ENCODE data around the gene ST14.
"Not testable (repeated sequence)": the region's sequence is repeated elsewhere in the genome, so short reads cannot be mapped to it uniquely, and the experiment has no call there.

Gene ST14

DNA sequence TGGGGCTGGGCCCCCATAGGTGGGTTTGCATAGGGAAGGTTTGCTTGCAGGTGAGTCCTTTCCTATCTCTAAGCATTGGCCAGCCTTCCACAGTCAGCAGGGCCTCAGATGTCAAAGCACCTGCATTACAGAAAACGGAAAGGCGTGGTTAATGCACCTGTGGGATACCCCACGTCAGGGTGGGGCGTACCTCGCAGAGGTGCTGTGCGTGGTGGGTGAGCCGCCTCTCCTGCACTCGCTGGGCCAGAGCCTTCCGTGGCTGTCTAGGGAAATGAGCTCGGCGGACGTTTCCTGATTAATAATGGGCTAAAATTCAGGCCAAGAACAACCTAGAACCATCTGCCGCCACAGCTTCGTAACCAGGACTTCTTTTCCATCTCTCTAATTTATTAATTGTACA, 32.3 kb downstream of the ST14 start:
- no peak for DNase-seq (ENCODE audit: low read depth)
- no peak overlapping the region for H3K4me3 ChIP-seq (ENCODE audit: low read depth, low read length)
- TF ChIP-seq, protein P1, sequence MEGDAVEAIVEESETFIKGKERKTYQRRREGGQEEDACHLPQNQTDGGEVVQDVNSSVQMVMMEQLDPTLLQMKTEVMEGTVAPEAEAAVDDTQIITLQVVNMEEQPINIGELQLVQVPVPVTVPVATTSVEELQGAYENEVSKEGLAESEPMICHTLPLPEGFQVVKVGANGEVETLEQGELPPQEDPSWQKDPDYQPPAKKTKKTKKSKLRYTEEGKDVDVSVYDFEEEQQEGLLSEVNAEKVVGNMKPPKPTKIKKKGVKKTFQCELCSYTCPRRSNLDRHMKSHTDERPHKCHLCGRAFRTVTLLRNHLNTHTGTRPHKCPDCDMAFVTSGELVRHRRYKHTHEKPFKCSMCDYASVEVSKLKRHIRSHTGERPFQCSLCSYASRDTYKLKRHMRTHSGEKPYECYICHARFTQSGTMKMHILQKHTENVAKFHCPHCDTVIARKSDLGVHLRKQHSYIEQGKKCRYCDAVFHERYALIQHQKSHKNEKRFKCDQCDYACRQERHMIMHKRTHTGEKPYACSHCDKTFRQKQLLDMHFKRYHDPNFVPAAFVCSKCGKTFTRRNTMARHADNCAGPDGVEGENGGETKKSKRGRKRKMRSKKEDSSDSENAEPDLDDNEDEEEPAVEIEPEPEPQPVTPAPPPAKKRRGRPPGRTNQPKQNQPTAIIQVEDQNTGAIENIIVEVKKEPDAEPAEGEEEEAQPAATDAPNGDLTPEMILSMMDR (IDR thresholded peaks at IDR 0.05; ENCODE audit: control insufficient read depth, extremely low read depth, insufficient read depth), result no peak

DNA sequence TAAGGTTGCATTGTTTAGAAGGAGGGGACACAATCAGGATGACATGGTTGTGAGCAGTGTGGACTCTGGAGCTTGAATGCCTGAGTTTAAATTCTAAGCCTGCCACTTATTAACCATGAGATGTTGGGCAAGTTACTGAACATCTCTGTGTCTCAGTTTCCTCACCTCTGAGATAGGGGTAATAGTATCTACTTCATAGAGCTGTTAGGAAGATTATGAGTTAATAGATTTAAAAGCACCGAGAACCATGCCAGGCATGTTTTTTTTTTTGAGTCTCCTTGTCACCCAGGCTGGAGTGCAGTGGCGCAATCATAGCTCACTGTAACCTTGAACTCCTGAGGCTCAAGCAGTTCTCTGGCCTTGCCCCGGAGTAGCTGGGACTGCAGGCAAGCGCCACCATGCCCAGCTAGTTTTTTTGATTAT, 33.3 kb downstream of the ST14 start:
- TF ChIP-seq, protein P1 (IDR thresholded peaks at IDR 0.05; ENCODE audit: control insufficient read depth, extremely low read depth, insufficient read depth), result no peak
- no peak overlapping the region for H3K4me3 ChIP-seq (ENCODE audit: low read depth, low read length)
- no peak for DNase-seq (ENCODE audit: low read depth)

DNA sequence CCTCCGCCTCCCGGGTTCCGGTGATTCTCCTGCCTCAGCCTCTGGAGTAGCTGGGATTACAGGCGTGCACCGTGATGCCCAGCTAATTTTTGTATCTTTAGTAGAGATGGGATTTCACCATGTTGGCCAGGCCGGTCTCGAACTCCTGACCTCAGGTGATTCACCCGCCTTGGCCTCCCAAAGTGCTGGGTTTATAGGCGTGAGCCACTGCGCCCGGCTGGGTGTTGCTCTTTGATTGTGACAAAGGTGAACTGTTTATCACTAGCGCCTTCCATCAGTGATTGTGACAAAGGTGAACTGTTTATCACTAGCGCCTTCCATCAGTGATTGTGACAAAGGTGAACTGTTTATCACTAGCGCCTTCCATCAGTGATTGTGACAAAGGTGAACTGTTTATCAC, 34.0 kb downstream of the ST14 start:
- DNase-seq (ENCODE audit: low read depth); H3K4me3 ChIP-seq (ENCODE audit: low read depth, low read length): not testable (repeated sequence)

DNA sequence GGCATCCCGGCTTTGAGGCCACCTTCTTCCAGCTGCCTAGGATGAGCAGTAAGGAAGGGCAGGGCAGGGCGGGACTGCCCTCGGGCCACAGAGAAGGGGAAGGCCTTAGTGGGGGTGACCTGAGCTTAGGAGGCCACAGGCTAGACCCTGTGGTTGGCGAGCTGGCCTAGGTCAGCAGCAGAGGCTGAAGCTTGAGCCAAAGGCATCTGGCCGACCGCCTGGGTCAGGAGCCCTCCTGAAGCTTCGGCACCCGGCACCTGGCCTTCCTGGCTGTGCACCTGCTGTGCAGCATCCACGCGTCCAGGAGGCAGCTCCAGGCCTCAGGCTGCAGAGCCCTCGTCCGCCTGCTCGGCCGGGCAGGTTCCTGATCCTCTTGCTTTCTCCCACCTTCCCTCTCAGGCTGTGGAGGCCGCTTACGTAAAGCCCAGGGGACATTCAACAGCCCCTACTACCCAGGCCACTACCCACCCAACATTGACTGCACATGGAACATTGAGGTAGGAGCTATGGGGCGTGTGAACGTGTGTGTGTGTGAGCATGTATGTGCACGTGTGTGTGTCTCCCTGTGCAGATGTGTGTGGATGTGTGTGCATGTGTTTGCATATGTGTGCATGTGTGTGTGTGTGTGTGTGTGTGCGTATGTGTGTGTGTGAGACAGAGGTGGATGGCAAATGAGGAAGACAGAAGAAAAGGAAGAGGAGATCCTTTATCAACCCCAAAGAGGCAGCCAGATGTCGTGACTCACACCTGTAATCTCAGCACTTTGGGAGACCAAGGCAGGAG, 34.9 kb downstream of the ST14 start:
- TF ChIP-seq, protein P1 (IDR thresholded peaks at IDR 0.05; ENCODE audit: control insufficient read depth, extremely low read depth, insufficient read depth), result no peak
- no peak for DNase-seq (ENCODE audit: low read depth)
- no peak overlapping the region for H3K4me3 ChIP-seq (ENCODE audit: low read depth, low read length)

DNA sequence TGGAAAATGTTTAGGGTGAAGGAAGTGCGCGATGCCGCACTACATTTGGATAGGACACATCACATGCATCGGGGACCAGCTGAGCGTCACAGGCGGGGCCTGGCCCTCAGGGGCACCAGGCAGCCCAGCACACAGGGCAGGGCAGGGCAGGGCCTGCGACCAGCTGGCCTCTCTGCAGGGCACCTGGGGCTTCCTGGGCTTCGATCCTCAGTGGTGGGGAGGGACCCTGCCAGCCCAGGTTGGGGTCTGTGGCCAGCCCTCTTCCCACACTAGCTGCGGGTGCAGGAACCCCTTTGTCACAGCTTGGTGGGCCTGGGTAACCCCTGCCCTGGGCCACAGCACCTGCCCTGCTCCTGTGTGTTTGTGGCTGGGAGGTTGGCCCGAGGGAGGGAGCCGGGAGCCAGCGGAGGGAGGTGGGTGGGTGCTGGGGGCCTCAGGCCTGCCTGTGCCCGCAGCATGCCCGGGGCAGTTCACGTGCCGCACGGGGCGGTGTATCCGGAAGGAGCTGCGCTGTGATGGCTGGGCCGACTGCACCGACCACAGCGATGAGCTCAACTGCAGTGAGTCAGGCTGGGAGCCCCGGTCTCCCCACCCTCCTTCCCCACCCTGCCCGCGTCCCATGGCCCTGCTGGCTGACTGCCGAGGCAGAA, 37.9 kb downstream of the ST14 start:
- no peak overlapping the region for H3K4me3 ChIP-seq (ENCODE audit: low read depth, low read length)
- TF ChIP-seq, protein P1 (IDR thresholded peaks at IDR 0.05; ENCODE audit: control insufficient read depth, extremely low read depth, insufficient read depth), result no peak
- DNase-seq (ENCODE audit: low read depth), result no peak

DNA sequence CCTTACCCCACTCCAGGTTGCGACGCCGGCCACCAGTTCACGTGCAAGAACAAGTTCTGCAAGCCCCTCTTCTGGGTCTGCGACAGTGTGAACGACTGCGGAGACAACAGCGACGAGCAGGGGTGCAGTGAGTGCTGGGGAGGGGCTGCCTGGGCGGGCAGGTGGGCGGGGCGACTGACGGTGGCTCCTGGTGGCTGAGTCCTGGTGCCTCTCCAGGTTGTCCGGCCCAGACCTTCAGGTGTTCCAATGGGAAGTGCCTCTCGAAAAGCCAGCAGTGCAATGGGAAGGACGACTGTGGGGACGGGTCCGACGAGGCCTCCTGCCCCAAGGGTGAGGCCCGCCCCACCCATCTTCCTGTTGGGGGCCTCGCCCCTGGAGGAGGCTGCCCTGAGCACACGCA, 38.7 kb downstream of the ST14 start:
- TF ChIP-seq, protein P1 (IDR thresholded peaks at IDR 0.05; ENCODE audit: control insufficient read depth, extremely low read depth, insufficient read depth), result no peak
- H3K4me3 ChIP-seq (ENCODE audit: low read depth, low read length), result no peak overlapping the region
- DNase-seq (ENCODE audit: low read depth), result no peak

DNA sequence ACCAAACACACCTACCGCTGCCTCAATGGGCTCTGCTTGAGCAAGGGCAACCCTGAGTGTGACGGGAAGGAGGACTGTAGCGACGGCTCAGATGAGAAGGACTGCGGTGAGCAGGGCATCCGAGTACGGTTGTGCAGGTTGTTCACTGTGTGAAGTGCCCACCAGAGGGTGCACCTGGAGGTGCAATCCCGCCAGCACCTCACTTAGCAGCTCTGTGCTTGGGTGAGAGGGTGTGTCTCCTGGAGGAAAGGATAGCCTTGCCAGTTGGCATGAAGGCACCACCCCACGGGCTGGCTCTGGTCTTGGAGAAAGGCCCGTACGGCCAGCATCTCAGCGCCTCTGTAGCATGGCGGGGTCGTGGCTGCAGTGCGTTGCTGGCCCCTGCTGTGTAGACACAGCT, 39.4 kb downstream of the ST14 start:
- no peak overlapping the region for H3K4me3 ChIP-seq (ENCODE audit: low read depth, low read length)
- DNase-seq (ENCODE audit: low read depth), result no peak
- TF ChIP-seq, protein P1 (IDR thresholded peaks at IDR 0.05; ENCODE audit: control insufficient read depth, extremely low read depth, insufficient read depth), result no peak
